Parathyroid adenoma (tissue), 2 donors: Measurements from ENCODE around the gene RNF214.
A peak's percentile ranks its signal among the peaks of the same experiment; 100 is the strongest.
"Not testable (repeated sequence)": the region's sequence is repeated elsewhere in the genome, so short reads cannot be mapped to it uniquely, and the experiment has no call there.

Experiments
- H2AFZ ChIP-seq: fragments of 300-600 bp; sonication (generic); one replicate; pipeline ENCODE4 v1.7.0; 2017; ENCODE audit warnings: antibody characterized with exemption, mild to moderate bottlenecking
- H3K27ac ChIP-seq: fragments of 300-600 bp; sonication (generic); one replicate; pipeline ENCODE4 v1.7.0; 2017
- H3K27me3 ChIP-seq: fragments of 300-600 bp; sonication (generic); one replicate; pipeline ENCODE4 v1.7.0; 2017; ENCODE audit warnings: low read length; ENCODE audit not compliant: control insufficient read depth, insufficient read depth
- H3K36me3 ChIP-seq: fragments of 300-600 bp; sonication (generic); one replicate; pipeline ENCODE4 v1.7.0; 2017; ENCODE audit warnings: low read length; ENCODE audit not compliant: control insufficient read depth, insufficient read depth
- H3K4me1 ChIP-seq: fragments of 300-600 bp; sonication (generic); one replicate; pipeline ENCODE4 v1.7.0; 2017; ENCODE audit warnings: control low read depth
- H3K4me2 ChIP-seq: fragments of 300-600 bp; sonication (generic); one replicate; pipeline ENCODE4 v1.7.0; 2017; ENCODE audit warnings: low read length
- H3K4me3 ChIP-seq: fragments of 300-600 bp; sonication (generic); one replicate; pipeline ENCODE4 v1.7.0; 2017; ENCODE audit warnings: low read depth, low read length
- H3K79me2 ChIP-seq: fragments of 300-600 bp; sonication (generic); one replicate; pipeline ENCODE4 v1.7.0; 2017; ENCODE audit warnings: control low read depth
- H3K9ac ChIP-seq: fragments of 300-600 bp; sonication (generic); one replicate; pipeline ENCODE4 v1.7.0; 2017; ENCODE audit warnings: mild to moderate bottlenecking
- H3K9me3 ChIP-seq: fragments of 300-600 bp; sonication (generic); one replicate; pipeline ENCODE4 v1.7.0; 2017; ENCODE audit warnings: low read length; ENCODE audit not compliant: control insufficient read depth
- TF ChIP-seq, protein P1 (sequence below): fragments of 300-600 bp; sonication (generic); IDR thresholded peaks from one replicate; pipeline ENCODE4 v1.7.0; 2017; ENCODE audit warnings: antibody characterized with exemption, mild to moderate bottlenecking
- donor health status: primary hyperparathyroidism.

The RNF214 gene

DNA sequence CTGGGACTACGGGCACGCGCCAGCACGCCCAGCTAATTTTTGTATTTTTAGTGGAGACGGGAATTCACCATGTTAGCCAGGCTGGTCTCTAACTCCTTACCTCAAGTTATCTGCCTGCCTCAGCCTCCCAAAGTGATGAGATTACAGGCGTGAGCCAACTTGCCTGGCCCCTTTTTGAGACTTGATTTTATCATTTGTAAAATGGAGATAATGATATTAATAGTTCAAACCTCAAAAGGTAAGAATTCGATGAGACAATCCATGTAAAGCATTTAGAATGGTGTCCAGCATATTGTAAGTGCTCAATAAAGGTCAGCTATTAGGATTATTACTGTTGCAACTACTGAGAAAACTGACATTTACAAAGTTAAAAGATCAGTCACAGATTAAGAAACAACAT is 86.3 kb downstream of the RNF214 start:
- Histone ChIP-seq H3K9ac (no peak overlapping the region), H3K9me3 (no peaks in the 10 kb centered on the region), H3K4me3 (no peak overlapping the region), H3K4me1 (peaks cover 6% of the 10 kb centered on the region), H2AFZ (no peak overlapping the region), H3K4me2 (no peak overlapping the region), H3K79me2 (no peaks in the 10 kb centered on the region), H3K27me3 (no peaks in the 10 kb centered on the region), H3K27ac (no peak overlapping the region), H3K36me3 (no peaks in the 10 kb centered on the region)
- TF ChIP-seq, protein P1, sequence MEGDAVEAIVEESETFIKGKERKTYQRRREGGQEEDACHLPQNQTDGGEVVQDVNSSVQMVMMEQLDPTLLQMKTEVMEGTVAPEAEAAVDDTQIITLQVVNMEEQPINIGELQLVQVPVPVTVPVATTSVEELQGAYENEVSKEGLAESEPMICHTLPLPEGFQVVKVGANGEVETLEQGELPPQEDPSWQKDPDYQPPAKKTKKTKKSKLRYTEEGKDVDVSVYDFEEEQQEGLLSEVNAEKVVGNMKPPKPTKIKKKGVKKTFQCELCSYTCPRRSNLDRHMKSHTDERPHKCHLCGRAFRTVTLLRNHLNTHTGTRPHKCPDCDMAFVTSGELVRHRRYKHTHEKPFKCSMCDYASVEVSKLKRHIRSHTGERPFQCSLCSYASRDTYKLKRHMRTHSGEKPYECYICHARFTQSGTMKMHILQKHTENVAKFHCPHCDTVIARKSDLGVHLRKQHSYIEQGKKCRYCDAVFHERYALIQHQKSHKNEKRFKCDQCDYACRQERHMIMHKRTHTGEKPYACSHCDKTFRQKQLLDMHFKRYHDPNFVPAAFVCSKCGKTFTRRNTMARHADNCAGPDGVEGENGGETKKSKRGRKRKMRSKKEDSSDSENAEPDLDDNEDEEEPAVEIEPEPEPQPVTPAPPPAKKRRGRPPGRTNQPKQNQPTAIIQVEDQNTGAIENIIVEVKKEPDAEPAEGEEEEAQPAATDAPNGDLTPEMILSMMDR = no peak

DNA sequence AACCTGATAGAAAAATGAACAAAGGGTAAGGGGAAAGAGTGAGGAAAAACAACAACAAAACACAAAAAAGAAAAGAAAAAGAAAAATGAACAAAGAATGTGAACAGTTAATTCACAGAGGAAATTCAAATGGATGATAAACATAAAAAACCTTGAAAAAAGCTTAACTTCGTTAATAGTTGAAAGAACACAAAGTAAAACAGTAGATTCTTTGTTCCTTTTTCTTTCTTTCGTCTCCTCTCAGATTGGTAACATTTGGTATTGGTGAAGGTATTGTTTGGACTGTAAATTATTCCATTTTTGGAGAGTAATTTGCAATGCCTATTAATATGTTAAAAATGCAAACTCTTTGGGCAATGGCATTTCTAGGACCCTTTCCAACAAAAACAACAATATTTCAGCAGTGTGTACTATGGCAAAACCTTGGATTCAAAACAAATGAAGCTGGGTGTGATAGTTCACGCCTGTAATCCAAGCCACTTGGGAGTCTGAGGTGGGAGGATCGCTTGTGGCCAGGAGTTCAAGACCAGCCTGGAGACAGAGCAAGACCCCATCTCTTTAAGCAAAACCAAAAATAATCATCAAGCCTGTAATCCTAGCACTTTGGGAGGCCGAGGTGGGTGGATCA is 86.9 kb downstream of the RNF214 start:
- Histone ChIP-seq H3K27ac (no peak overlapping the region), H3K4me1 (peaks cover 6% of the 10 kb centered on the region), H3K9ac (no peak overlapping the region), H3K36me3 (no peaks in the 10 kb centered on the region), H3K27me3 (no peaks in the 10 kb centered on the region), H2AFZ (no peak overlapping the region), H3K4me2 (no peak overlapping the region), H3K4me3 (no peak overlapping the region), H3K9me3 (no peaks in the 10 kb centered on the region), H3K79me2 (no peaks in the 10 kb centered on the region)
- TF ChIP-seq, protein P1 = no peak

DNA sequence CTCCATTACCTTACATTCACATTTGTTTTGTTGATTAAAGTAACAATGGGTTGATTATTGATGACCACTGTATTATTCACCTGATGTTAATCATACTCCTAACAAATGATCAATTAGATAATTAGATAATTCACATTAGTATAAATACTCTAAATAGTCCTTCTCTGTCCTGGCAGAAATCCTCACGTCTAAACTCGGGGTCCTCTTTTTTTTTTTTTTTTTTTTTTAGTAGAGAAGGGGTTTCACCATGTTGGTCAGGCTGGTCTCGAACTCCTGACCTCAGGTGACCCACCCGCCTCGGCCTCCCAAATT is 94.7 kb downstream of the RNF214 start:
- H3K4me1 ChIP-seq, H3K79me2 ChIP-seq, H3K27me3 ChIP-seq, H3K9ac ChIP-seq, H3K9me3 ChIP-seq, H3K4me3 ChIP-seq, H3K4me2 ChIP-seq, H3K36me3 ChIP-seq: not testable (repeated sequence)
- Histone ChIP-seq H2AFZ (peak overlapping the region; percentile 95), H3K27ac (peak overlapping the region; percentile 76)

DNA sequence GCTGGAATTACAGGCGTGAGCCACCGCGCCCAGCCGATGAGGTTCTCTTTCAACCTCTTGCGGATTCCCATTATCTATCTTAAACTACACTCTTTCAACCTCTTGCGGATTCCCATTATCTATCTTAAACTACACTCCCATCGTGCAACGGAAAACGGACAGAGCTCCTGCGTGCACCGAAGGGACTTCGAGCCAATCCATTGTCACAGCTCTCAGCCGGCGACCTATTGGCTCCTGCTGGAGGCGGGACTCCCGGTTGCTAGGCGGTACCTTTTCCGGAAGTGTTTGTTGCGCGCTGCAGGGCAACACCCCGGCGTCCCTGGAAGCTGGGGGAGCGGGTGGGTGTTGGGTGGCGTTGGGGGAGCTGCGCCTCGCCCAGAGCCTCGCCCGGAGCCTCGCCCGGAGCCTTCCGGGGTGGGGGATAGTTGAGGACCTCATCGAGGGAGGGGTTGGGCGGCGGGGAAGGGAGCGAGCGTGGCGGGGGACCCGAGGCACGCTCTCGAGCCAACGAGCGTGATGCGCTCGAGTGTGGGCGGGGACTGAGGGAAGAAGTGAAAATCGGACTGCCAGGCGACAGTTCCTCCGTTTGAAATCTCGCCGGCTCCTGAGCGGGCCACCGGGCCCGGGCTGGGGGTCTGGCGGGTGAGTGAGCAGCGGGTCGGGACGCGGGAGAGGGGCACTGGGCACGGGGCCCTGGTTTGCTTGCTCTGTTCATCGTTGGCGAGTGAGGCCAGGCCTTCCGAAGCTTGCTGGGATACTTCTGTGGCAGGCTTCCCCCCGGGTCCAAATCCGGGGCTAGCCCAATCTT is 95.3 kb downstream of the RNF214 start, which contains the start of gene CEP164:
Gene CEP164 (plus strand): TSS at position 288 of the 808 bp plus-strand sequence. CDS start 10,733 bp downstream, outside the sequence.
- TF ChIP-seq, protein P1 = no peak
- Histone ChIP-seq H3K4me1 (no peaks in the 10 kb centered on the region), H3K4me3 (peak within 1 kb of the TSS; percentile 77), H3K9me3 (no peaks in the 10 kb centered on the region), H3K36me3 (no peaks in the 10 kb centered on the region), H2AFZ (peak within 1 kb of the TSS; percentile 95), H3K9ac (peak within 1 kb of the TSS; percentile 28), H3K27me3 (no peaks in the 10 kb centered on the region), H3K79me2 (no peaks in the 10 kb centered on the region), H3K27ac (peak within 1 kb of the TSS; percentile 76), H3K4me2 (peak within 1 kb of the TSS; percentile 50)

DNA sequence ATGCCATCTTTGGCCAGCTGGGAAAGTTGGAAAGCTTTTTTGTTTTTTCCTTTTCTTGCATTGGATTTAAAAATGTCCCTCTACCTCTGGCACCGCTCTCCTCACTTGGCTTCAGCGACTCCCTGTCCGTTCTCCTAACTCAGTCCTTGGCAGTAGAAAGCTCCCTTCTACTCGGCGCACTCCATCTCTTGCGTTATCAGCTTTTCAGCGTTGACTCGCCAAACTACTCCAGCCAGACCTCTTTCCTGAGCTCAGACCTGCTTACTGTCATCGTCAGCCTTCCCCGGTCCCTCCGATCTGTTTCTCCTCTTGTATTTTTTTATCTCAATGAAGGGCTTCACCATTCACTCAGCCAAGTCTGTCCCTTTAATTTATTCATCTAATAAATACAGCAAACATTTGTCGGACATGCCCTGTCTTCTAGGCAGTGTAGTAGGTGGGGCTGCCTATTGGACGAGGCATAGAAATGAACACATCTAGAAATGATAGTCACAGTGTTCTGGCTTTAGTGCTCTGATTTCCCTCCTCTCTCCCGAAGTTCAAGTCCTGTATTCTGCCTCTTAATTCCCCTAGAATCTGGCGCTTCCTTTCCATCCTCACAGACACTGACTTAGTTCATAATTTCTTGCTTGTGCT is 96.0 kb downstream of the RNF214 start:
- H2AFZ ChIP-seq = peak overlapping the region; percentile 95

More for the DNA sequence above, 96.0 kb downstream of the RNF214 start:
- peak overlapping the region; percentile 28 for H3K9ac ChIP-seq
- no peaks in the 10 kb centered on the region for H3K27me3 ChIP-seq
- H3K4me3 ChIP-seq = peak overlapping the region; percentile 77
- H3K79me2 ChIP-seq = no peaks in the 10 kb centered on the region
- H3K4me1 ChIP-seq = no peaks in the 10 kb centered on the region
- H3K36me3 ChIP-seq = no peaks in the 10 kb centered on the region
- peak overlapping the region; percentile 50 for H3K4me2 ChIP-seq
- TF ChIP-seq, protein P1 = no peak
- H3K9me3 ChIP-seq = no peaks in the 10 kb centered on the region
- H3K27ac ChIP-seq = peak overlapping the region; percentile 76
